PC-3 (cell line): ENCODE data around the gene AATF.

Experiments used
- EZH2 ChIP-seq: fragments of 300-600 bp; sonication (generic); IDR thresholded peaks from one replicate; pipeline ENCODE4 v1.6.1; 2017; ENCODE audit warnings: antibody characterized with exemption, mild to moderate bottlenecking, low read length; ENCODE audit not compliant: unreplicated experiment
- EZH2phosphoT487 ChIP-seq: fragments of 300-600 bp; sonication (generic); IDR thresholded peaks from 2 replicates; pipeline ENCODE4 v1.6.1; 2018; ENCODE audit warnings: mild to moderate bottlenecking, antibody characterized with exemption, low read length, borderline replicate concordance
- TF ChIP-seq, protein P1 (sequence below): fragments of 300-600 bp; sonication (generic); conservative IDR thresholded peaks from 2 replicates; pipeline ENCODE4 v1.5.1; 2017; ENCODE audit warnings: antibody characterized with exemption, low read depth, mild to moderate bottlenecking, low read length

DNA sequence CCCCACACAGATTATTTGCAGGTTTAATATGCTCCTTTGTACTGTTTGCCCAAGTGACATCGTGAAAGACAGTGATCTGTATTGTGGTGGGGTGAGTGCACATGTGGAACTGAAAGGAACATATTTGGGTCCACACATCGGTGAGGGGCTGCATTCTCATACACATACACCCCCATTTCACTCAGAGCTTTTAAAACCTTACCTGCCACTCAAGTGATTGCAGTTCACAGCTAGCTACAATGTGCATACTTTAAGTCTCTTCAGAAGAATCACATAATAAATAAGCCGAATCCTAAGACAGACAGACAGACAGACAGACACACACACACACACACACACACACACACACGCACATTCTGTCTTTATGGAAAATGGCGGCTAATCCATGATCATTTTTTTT lies 102.6 kb downstream of the AATF start:
- TF ChIP-seq, protein P1, sequence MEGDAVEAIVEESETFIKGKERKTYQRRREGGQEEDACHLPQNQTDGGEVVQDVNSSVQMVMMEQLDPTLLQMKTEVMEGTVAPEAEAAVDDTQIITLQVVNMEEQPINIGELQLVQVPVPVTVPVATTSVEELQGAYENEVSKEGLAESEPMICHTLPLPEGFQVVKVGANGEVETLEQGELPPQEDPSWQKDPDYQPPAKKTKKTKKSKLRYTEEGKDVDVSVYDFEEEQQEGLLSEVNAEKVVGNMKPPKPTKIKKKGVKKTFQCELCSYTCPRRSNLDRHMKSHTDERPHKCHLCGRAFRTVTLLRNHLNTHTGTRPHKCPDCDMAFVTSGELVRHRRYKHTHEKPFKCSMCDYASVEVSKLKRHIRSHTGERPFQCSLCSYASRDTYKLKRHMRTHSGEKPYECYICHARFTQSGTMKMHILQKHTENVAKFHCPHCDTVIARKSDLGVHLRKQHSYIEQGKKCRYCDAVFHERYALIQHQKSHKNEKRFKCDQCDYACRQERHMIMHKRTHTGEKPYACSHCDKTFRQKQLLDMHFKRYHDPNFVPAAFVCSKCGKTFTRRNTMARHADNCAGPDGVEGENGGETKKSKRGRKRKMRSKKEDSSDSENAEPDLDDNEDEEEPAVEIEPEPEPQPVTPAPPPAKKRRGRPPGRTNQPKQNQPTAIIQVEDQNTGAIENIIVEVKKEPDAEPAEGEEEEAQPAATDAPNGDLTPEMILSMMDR = no peak
- TF ChIP-seq EZH2phosphoT487 = no peak
- no peak for TF ChIP-seq EZH2
